GM18951 (cell line): ENCODE data around the gene MAML1.

Experiments used
- POLR2A ChIP-seq: IDR thresholded peaks from 4 replicates; pipeline ENCODE4 v1.6.1; 2011; ENCODE audit warnings: mild to moderate bottlenecking; ENCODE audit not compliant: insufficient read length, insufficient read depth; ENCODE audit errors: extremely low read depth
- in situ Hi-C: fragments of 300-500 bp; cut with MboI; formaldehyde crosslinking; loops from one replicate; pipeline ENCODE4 v1.12.0; 2022; ENCODE audit warnings: low sequenced_read_pairs, mixed read lengths, inconsistent platforms; ENCODE audit not compliant: unreplicated experiment

Gene MAML1

GRCh38 chr5:179816401-179816795 lies 83.8 kb downstream of the MAML1 start:
- in situ Hi-C loops: no loop called here
- TF ChIP-seq POLR2A: no peak

GRCh38 chr5:179816796-179817469 lies 84.3 kb downstream of the MAML1 start:
- in situ Hi-C loops: no loop called here

GRCh38 chr5:179817470-179817840 lies 84.8 kb downstream of the MAML1 start:
- in situ Hi-C loops: no loop called here
- TF ChIP-seq POLR2A: no peak

More at GRCh38 chr5:179816796-179817469, 84.3 kb downstream of the MAML1 start:
- TF ChIP-seq POLR2A: peak; percentile 29

GRCh38 chr5:179817890-179818745 lies 85.5 kb downstream of the MAML1 start:
- TF ChIP-seq POLR2A: no peak
- in situ Hi-C loops: no loop called here

- in situ Hi-C loops: no loop called here
Measured at GRCh38 chr5:179818746-179819295, 86.2 kb downstream of the MAML1 start.

GRCh38 chr5:179819296-179820126 lies 86.9 kb downstream of the MAML1 start:
- in situ Hi-C loops: no loop called here
- TF ChIP-seq POLR2A: no peak

More at GRCh38 chr5:179818746-179819295, 86.2 kb downstream of the MAML1 start:
- TF ChIP-seq POLR2A: peak; percentile 71

- TF ChIP-seq POLR2A: no peak
- in situ Hi-C loops: no loop called here
Measured at GRCh38 chr5:179820127-179820482, 87.5 kb downstream of the MAML1 start.

GRCh38 chr5:179820483-179821297 lies 88.1 kb downstream of the MAML1 start, which contains the start of gene SQSTM1:
Gene SQSTM1, plus strand, starts transcription at chr5:179820905. Its CDS starts 32 bp downstream, at chr5:179820937.
- TF ChIP-seq POLR2A: peak; percentile 100
- in situ Hi-C loops: no loop called here

GRCh38 chr5:179821298-179822058 lies 88.9 kb downstream of the MAML1 start:
- in situ Hi-C loops: no loop called here
- peak; percentile 63 for TF ChIP-seq POLR2A

- no peak for TF ChIP-seq POLR2A
- in situ Hi-C loops: no loop called here
Measured at GRCh38 chr5:179822059-179822432, 89.4 kb downstream of the MAML1 start.

- in situ Hi-C loops: no loop called here
- TF ChIP-seq POLR2A: no peak
Measured at GRCh38 chr5:179822444-179822990, 89.9 kb downstream of the MAML1 start.
